Naive thymus-derived CD8-positive, alpha-beta T cell (primary cell): ENCODE results near the gene SLC22A9. TPM values are rescaled to one million over a fixed set of nuclear protein-coding genes. Genes with fewer than 3 reads are reported as not detected.
"Not testable (repeated sequence)": the region's sequence is repeated elsewhere in the genome, so short reads cannot be mapped to it uniquely, and the experiment has no call there.

ENCODE experiments used
- ATAC-seq, 2 donors: fragments of 150-1000 bp; cut with Tn5 transposase in 1 of 2; sonication (Bioruptor Pico), chemical (Tn5 transposase) in 1 of 2; 1 replicate in 1 of 2; 2 replicates in 1 of 2; pipeline ENCODE4 v1.10.0; 2021; ENCODE audit warnings: mild to moderate bottlenecking in 2 of 2, moderate library complexity in 2 of 2
- POLR2A ChIA-PET: fragments of 350-600 bp; sonication (Branson Sonifier 250); formaldehyde crosslinking; loops from one replicate; lab custom pipeline; 2021; ENCODE audit warnings: antibody characterized with exemption; lab: Charles Lee
- DNase-seq, 10 donors: peaks; one replicate each; pipeline versions ENCODE4 v3.0.0 to v3.0.0-alpha.2; 2020 to 2022
- H3K27ac Mint-ChIP-seq, 10 donors: one replicate each; pipeline ENCODE4 v1.8.0; 2020 to 2022; ENCODE audit warnings: mild to moderate bottlenecking in 10 of 10, mixed read lengths in 10 of 10, moderate library complexity in 4 of 10, inconsistent platforms in 1 of 10
- H3K27me3 Mint-ChIP-seq, 5 donors: one replicate each; pipeline ENCODE4 v1.8.0; 2021 to 2022; ENCODE audit warnings: mixed read lengths in 5 of 5
- H3K36me3 Mint-ChIP-seq, 3 donors: one replicate each; pipeline ENCODE4 v1.8.0; 2020 to 2022; ENCODE audit warnings: mixed read lengths in 3 of 3, mild to moderate bottlenecking in 2 of 3, inconsistent platforms in 1 of 3
- H3K4me1 Mint-ChIP-seq, 4 donors: one replicate each; pipeline ENCODE4 v1.8.0; 2021 to 2022; ENCODE audit warnings: mixed read lengths in 4 of 4
- H3K4me3 Mint-ChIP-seq, 10 donors: one replicate each; pipeline ENCODE4 v1.8.0; 2020 to 2022; ENCODE audit warnings: mild to moderate bottlenecking in 10 of 10, mixed read lengths in 10 of 10, moderate library complexity in 6 of 10, inconsistent platforms in 1 of 10
- H3K9me3 Mint-ChIP-seq, 9 donors: one replicate each; pipeline ENCODE4 v1.8.0; 2020 to 2022; ENCODE audit warnings: mixed read lengths in 9 of 9, mild to moderate bottlenecking in 3 of 9, inconsistent platforms in 1 of 9, moderate library complexity in 1 of 9
- polyA plus RNA-seq, 3 donors: library from polyadenylated mRNA; unstranded; fragments of 300-500 nt; fragmentation: Illumina TruSeq; gene quantifications; one replicate each; pipeline ENCODE4 v1.2.3, GENCODE V29; 2021
- total RNA-seq, 8 experiments: library from RNA in 2 of 8; stranded (reverse) in 2 of 8; gene quantifications; one replicate each; pipeline ENCODE4 v1.2.3 and lab custom pipeline; 2021 to 2026

SLC22A9 gene
- total RNA-seq = not detected
- not detected for polyA plus RNA-seq
- total RNA-seq (lab: John Stamatoyannopoulos, UW) = 0 reads per million in 6 experiments

DNA sequence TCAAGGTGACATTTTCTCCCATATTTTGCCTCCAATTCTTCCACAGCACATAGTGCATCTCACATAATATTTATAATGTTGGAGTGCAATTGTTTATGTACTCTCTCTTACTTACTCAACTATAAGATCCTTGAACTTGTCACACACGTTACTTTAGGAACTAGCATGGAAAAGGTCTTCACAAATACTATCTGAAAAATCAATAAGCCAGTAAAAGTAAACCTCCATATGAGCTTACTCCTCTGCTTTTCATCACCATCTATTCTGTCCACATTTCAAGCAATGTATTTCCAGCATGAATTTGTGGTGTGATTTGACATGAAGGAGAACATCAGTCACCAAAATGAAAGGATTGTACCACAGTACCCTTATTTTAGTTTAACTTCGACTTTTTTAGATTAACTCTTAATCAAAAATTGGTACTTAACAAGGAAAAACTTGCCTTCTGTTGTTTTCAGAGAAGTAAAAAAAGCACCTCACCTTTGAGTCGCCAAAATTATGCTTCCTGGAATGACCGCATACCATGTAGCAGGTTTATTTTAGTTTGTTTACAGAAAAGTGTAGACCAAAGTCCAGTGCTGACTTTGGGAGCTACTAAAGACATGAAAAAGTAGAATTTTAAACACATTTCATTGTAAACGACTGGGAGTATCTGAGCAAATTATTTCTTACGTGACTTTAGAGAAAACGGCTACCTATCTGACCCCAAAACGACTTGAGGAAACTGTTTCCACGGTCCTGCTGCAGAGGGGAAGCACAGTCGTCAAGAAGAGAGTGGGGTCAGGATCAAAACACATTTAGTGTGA, at the start of gene SLC22A9:
Gene SLC22A9 (plus strand): TSS at position 621 of the 806 bp plus-strand sequence. CDS start 272 bp downstream, outside the sequence.
- ATAC-seq (no peak), DNase-seq (no peak)
- Mint-ChIP-seq H3K4me3 (no peak within 1 kb of the TSS), H3K36me3 (no peaks in the 10 kb centered on the region), H3K27me3 (peaks cover 14 to 59% (median 32%) of the 10 kb centered on the region in 5 donors), H3K4me1 (no peaks in the 10 kb centered on the region), H3K9me3 (peaks cover 0 to 13% (median 3%) of the 10 kb centered on the region in 9 donors), H3K27ac (no peak within 1 kb of the TSS)
- POLR2A ChIA-PET = no interaction called here

DNA sequence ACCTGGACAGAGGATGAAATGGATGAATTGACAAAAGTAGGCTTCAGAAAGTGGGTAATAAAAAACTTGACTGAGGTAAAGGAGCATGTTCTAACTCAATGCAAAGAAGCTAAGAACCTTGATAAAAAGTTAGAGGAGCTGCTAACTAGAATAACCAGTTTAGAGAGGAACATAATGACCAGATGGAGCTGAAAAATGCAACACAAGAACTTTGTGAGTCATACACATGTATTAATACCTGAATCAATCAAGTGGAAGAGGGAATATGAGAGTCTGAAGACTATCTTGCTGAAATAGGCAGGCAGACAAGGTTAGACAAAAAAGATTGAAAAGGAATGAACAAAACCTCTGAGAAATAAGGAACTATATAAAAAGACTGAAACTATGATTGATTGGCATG, 47.9 kb upstream of the SLC22A9 start:
- no peak overlapping the region for H3K27ac Mint-ChIP-seq
- H3K4me3 Mint-ChIP-seq = no peak overlapping the region
- H3K4me1 Mint-ChIP-seq = peaks cover 0 to 2% (median 0%) of the 10 kb centered on the region in 4 donors
- DNase-seq (no peak), ATAC-seq (no peak)
- H3K9me3 Mint-ChIP-seq = peaks cover 13 to 40% (median 28%) of the 10 kb centered on the region in 9 donors
- POLR2A ChIA-PET = no interaction called here
- H3K36me3 Mint-ChIP-seq = peaks cover 0 to 24% (median 7%) of the 10 kb centered on the region in 3 donors
- H3K27me3 Mint-ChIP-seq = peaks cover 0 to 8% (median 2%) of the 10 kb centered on the region in 5 donors

DNA sequence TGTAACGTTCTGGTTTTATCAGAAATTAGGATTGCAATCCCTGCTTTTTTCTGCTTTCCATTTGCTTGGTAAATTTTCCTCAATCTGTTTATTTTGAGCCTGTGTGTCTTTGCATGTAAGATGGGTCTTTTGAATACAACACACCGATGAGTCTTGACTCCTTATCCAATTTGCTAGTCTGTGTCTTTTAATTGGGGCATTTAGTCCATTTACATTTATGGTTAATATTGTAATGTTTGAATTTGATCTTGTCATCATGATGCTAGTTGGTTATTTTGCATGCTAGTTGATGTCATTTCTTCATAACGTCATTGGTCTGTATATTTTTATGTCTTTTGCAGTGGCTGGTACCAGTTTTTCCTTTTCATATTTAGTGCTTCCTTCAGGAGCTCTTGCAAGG, 34.5 kb upstream of the SLC22A9 start:
- ATAC-seq, POLR2A ChIA-PET, H3K4me1 Mint-ChIP-seq, H3K4me3 Mint-ChIP-seq, H3K27ac Mint-ChIP-seq, DNase-seq: not testable (repeated sequence)
- peaks cover 0 to 40% (median 17%) of the 10 kb centered on the region in 9 donors for H3K9me3 Mint-ChIP-seq
- peaks cover 0 to 13% (median 7%) of the 10 kb centered on the region in 3 donors for H3K36me3 Mint-ChIP-seq
- H3K27me3 Mint-ChIP-seq = peaks cover 14 to 38% (median 28%) of the 10 kb centered on the region in 5 donors

DNA sequence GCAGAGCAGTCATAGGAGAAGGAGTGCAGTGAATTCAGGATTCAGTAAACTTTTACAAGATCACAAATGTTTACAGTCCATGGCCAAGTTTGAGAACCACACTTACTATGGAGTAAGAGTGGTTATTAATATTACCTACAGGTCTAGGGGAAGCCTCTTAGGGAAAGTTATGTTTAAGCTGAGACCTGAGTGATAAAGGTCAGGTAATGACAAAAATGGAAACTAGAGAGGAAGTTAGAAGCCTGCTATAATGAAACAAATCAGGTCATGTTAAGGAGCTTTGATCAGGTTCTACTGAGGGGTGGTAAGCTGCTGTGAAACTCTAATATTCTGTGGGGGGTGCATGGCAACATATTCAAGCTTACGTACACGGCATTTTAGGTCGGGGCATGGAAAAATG, 32.5 kb upstream of the SLC22A9 start:
- H3K27ac Mint-ChIP-seq = no peak overlapping the region
- no peak for DNase-seq
- no peak overlapping the region for H3K4me3 Mint-ChIP-seq
- H3K4me1 Mint-ChIP-seq = peaks cover 0 to 2% (median 0%) of the 10 kb centered on the region in 4 donors
- no peak for ATAC-seq
- H3K27me3 Mint-ChIP-seq = peaks cover 17 to 42% (median 26%) of the 10 kb centered on the region in 5 donors
- H3K9me3 Mint-ChIP-seq = peaks cover 0 to 38% (median 17%) of the 10 kb centered on the region in 9 donors
- H3K36me3 Mint-ChIP-seq = peaks cover 0 to 13% (median 7%) of the 10 kb centered on the region in 3 donors
- POLR2A ChIA-PET = no interaction called here

DNA sequence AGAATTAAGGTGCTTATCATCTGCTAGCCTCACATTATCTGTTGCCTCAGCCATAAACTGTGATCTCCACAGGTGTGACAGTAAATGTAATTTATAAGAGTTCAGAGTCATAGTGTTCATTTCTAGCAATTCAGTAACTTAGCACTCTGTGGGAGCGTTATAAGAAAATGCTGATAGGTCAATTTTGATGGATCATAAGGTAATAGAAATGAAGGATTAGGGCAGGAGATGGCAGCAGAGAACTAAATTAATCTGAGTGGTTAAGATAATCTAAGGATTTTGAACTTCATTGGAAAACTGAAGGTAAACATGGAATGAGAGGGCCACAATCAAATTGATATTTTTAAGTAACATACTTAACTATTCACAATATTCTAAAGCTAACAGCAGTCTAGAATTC, 26.5 kb upstream of the SLC22A9 start:
- no peaks in the 10 kb centered on the region for H3K4me1 Mint-ChIP-seq
- no peak overlapping the region for H3K27ac Mint-ChIP-seq
- DNase-seq (no peak), ATAC-seq (no peak)
- H3K4me3 Mint-ChIP-seq = no peak overlapping the region
- H3K27me3 Mint-ChIP-seq = peaks cover 4 to 13% (median 11%) of the 10 kb centered on the region in 5 donors
- POLR2A ChIA-PET = no interaction called here
- no peaks in the 10 kb centered on the region for H3K36me3 Mint-ChIP-seq
- peaks cover 0 to 5% (median 0%) of the 10 kb centered on the region in 9 donors for H3K9me3 Mint-ChIP-seq

DNA sequence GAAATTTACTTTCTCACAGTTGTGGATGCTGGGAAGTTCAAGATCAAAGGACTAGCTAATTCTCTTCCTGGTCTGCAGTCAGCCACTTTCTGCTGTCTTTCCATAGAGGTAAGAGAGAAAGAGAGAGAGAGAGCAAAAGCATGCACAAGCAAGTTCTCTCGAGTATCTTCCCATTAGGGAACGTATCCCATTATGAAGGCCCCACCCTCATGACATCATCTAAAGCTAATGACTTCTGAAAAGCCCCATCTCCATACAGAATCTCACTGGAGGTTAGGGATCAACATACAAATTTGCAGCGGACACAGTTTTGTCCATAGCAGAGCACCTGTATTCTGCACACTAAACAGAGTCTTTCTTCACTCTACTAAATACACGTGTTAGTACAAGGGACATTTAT, 17.4 kb upstream of the SLC22A9 start:
- peaks cover 0 to 2% (median 0%) of the 10 kb centered on the region in 3 donors for H3K36me3 Mint-ChIP-seq
- peaks cover 0 to 22% (median 17%) of the 10 kb centered on the region in 5 donors for H3K27me3 Mint-ChIP-seq
- no peaks in the 10 kb centered on the region for H3K4me1 Mint-ChIP-seq
- peaks cover 0 to 16% (median 5%) of the 10 kb centered on the region in 9 donors for H3K9me3 Mint-ChIP-seq
- POLR2A ChIA-PET = no interaction called here
- DNase-seq (no peak), ATAC-seq (no peak)
- no peak overlapping the region for H3K4me3 Mint-ChIP-seq
- no peak overlapping the region for H3K27ac Mint-ChIP-seq

DNA sequence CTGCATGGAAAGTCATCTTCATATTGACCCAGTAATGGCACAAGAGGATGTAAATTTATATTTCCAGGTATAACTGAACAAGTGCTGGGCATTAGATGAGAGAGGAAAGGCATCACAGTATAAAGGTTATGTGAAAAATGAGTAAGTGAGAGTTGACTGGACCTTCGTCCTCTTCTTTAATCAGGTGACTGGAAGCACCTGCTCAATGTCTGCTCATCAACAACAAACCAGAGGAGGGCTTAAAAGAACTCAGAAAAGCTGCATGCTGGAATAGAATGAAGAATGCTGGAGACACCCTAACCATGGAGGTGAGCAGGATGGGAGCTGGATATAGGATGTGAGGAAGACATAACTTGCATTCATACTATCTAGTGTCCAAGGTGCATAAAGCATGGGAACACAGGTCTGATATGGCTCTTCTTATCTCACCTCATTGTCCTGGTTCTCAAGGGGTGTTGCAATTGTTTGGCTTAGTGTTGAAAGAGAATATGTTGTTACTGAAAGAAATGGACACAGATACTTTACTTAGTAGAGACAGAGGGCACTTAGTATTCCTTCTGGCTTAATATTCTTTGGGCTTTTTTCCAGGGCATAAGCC, 7.3 kb upstream of the SLC22A9 start:
- POLR2A ChIA-PET = no interaction called here
- H3K4me1 Mint-ChIP-seq = no peaks in the 10 kb centered on the region
- H3K9me3 Mint-ChIP-seq = peaks cover 2 to 55% (median 26%) of the 10 kb centered on the region in 9 donors
- DNase-seq (no peak), ATAC-seq (no peak)
- H3K27ac Mint-ChIP-seq = no peak overlapping the region
- H3K36me3 Mint-ChIP-seq = peaks cover 0 to 26% (median 9%) of the 10 kb centered on the region in 3 donors
- no peak overlapping the region for H3K4me3 Mint-ChIP-seq
- H3K27me3 Mint-ChIP-seq = peaks cover 21 to 74% (median 34%) of the 10 kb centered on the region in 5 donors

DNA sequence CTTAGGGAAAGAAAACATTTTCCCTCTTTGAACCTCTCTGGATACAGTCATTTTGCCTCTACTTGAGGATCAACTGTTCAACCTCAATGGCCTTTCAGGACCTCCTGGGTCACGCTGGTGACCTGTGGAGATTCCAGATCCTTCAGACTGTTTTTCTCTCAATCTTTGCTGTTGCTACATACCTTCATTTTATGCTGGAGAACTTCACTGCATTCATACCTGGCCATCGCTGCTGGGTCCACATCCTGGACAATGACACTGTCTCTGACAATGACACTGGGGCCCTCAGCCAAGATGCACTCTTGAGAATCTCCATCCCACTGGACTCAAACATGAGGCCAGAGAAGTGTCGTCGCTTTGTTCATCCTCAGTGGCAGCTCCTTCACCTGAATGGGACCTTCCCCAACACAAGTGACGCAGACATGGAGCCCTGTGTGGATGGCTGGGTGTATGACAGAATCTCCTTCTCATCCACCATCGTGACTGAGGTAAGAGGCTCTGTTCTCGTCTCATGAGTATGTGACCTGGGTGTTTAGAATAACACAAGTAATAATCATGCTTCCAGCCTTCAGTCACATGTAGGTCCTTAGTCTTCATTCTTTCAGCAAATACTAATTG, 495 bp downstream of the SLC22A9 start:
- no peak for DNase-seq
- peaks cover 14 to 55% (median 31%) of the 10 kb centered on the region in 5 donors for H3K27me3 Mint-ChIP-seq
- H3K9me3 Mint-ChIP-seq = peaks cover 0 to 13% (median 3%) of the 10 kb centered on the region in 9 donors
- POLR2A ChIA-PET = no interaction called here
- H3K36me3 Mint-ChIP-seq = no peaks in the 10 kb centered on the region
- H3K4me3 Mint-ChIP-seq = no peak overlapping the region
- ATAC-seq = no peak
- H3K4me1 Mint-ChIP-seq = no peaks in the 10 kb centered on the region
- H3K27ac Mint-ChIP-seq = no peak overlapping the region

DNA sequence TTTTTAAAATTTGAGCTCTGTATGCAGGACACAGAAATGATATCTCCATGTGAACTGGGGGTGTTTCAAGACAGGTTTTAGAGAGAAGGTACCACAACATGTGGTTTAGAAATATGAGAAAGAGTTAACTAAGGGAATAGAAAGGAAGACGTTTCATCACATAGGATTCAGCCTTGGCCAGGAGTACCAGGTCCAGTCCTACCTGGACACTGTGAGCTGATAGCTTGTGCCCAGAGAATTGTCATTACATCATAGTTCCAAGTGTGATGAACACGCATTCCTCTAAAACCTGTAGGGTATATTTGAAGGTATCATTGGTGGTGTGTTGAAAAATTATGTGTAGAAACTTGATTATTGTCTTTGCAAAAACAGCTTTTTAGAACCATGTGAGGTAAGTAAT, 1.8 kb downstream of the SLC22A9 start:
- Mint-ChIP-seq H3K27me3 (peaks cover 16 to 50% (median 28%) of the 10 kb centered on the region in 5 donors), H3K4me1 (peaks cover 0 to 4% (median 0%) of the 10 kb centered on the region in 4 donors), H3K9me3 (peaks cover 0 to 9% (median 3%) of the 10 kb centered on the region in 9 donors), H3K27ac (no peak overlapping the region), H3K4me3 (no peak overlapping the region), H3K36me3 (no peaks in the 10 kb centered on the region)
- DNase-seq (no peak), ATAC-seq (no peak)
- POLR2A ChIA-PET = no interaction called here

DNA sequence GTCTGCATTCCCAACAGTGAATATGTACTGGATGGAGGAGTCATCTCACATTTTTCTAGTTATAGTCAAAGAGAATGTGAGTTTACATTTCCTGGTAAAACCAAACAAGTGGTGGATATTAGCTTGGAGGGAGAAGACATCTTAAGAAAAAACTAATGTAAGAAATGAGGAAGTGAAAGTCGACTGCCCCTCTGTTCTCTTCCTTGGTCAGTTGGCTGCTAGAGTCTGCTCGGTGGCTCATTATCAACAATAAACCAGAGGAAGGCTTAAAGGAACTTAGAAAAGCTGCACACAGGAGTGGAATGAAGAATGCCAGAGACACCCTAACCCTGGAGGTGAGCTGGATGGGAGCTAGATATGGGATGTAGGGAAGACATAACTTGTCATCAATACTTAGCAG, 5.8 kb downstream of the SLC22A9 start:
- no peak overlapping the region for H3K27ac Mint-ChIP-seq
- no peaks in the 10 kb centered on the region for H3K9me3 Mint-ChIP-seq
- peaks cover 20 to 57% (median 26%) of the 10 kb centered on the region in 5 donors for H3K27me3 Mint-ChIP-seq
- DNase-seq (no peak), ATAC-seq (no peak)
- H3K36me3 Mint-ChIP-seq = no peaks in the 10 kb centered on the region
- H3K4me3 Mint-ChIP-seq = no peak overlapping the region
- H3K4me1 Mint-ChIP-seq = peaks cover 0 to 4% (median 0%) of the 10 kb centered on the region in 4 donors
- POLR2A ChIA-PET = no interaction called here

DNA sequence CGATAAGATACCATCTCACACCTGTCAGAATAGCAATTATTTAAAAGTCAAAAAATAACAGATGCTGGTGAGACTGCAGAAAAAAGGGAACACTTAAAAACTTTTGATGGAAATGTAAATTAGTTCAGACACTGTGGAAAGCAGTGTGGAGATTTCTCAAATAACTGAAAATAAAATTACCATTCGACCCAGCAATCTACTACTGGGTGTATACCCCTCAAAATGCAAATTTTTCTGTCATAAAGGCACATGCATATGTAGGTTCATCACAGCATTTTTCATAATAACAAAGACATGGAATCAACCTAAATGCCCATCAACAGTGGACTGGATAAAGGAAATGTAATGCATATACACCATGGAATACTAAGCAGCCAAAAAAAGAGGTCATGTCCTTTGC, 10.5 kb downstream of the SLC22A9 start:
- Mint-ChIP-seq H3K27ac (no peak overlapping the region), H3K4me3 (no peak overlapping the region), H3K4me1 (peaks cover 0 to 4% (median under 1%) of the 10 kb centered on the region in 4 donors), H3K36me3 (no peaks in the 10 kb centered on the region), H3K27me3 (peaks cover 7 to 35% (median 24%) of the 10 kb centered on the region in 5 donors), H3K9me3 (no peaks in the 10 kb centered on the region)
- POLR2A ChIA-PET = no interaction called here
- no peak for DNase-seq
- no peak for ATAC-seq

DNA sequence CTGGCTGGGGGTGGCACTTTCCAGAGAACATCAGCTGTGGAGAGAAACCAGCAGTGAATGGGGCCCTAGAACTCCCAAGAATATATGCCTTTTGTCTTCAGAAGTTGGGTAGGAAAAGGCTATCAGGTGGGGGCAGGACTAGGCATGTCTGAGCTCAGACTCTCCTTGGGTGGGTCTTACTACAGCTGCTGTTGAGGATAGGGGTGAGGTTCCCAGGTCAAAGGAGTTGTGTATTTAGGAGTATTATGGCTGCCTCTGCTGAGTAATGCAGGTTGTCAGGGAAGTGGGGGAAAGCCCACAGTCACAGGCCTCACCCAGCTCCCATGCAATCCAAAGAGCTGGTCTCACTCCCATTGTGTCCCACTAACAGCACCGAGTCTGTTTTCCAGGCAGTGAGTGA, 26.1 kb downstream of the SLC22A9 start:
- H3K9me3 Mint-ChIP-seq = peaks cover 0 to 1% (median 0%) of the 10 kb centered on the region in 9 donors
- H3K4me3 Mint-ChIP-seq = no peak overlapping the region
- peaks cover 26 to 79% (median 57%) of the 10 kb centered on the region in 5 donors for H3K27me3 Mint-ChIP-seq

More for the DNA sequence above, 26.1 kb downstream of the SLC22A9 start:
- Mint-ChIP-seq H3K36me3 (no peaks in the 10 kb centered on the region), H3K27ac (no peak overlapping the region), H3K4me1 (no peaks in the 10 kb centered on the region)
- DNase-seq = no peak
- POLR2A ChIA-PET = no interaction called here
- no peak for ATAC-seq
